HL-60 (cell line): ENCODE data around the gene SLC27A3.

Source experiments
- POLR2AphosphoS5 ChIP-seq: IDR thresholded peaks from 2 replicates; pipeline ENCODE4 v1.6.1; 2012; ENCODE audit warnings: low read depth
- SPI1 ChIP-seq: IDR thresholded peaks from 2 replicates; pipeline ENCODE4 v1.6.1; 2012; ENCODE audit warnings: low read depth, mild to moderate bottlenecking, borderline replicate concordance
- TF ChIP-seq, protein P1 (sequence below): IDR thresholded peaks from one replicate; pipeline ENCODE4 v1.5.1; 2011; ENCODE audit warnings: low read length, control low read depth, inconsistent platforms; ENCODE audit not compliant: insufficient read depth
- TF ChIP-seq, protein P2 (sequence below): IDR thresholded peaks from 2 replicates; pipeline ENCODE4 v1.6.1; 2012; ENCODE audit warnings: low read depth; ENCODE audit not compliant: insufficient replicate concordance

DNA sequence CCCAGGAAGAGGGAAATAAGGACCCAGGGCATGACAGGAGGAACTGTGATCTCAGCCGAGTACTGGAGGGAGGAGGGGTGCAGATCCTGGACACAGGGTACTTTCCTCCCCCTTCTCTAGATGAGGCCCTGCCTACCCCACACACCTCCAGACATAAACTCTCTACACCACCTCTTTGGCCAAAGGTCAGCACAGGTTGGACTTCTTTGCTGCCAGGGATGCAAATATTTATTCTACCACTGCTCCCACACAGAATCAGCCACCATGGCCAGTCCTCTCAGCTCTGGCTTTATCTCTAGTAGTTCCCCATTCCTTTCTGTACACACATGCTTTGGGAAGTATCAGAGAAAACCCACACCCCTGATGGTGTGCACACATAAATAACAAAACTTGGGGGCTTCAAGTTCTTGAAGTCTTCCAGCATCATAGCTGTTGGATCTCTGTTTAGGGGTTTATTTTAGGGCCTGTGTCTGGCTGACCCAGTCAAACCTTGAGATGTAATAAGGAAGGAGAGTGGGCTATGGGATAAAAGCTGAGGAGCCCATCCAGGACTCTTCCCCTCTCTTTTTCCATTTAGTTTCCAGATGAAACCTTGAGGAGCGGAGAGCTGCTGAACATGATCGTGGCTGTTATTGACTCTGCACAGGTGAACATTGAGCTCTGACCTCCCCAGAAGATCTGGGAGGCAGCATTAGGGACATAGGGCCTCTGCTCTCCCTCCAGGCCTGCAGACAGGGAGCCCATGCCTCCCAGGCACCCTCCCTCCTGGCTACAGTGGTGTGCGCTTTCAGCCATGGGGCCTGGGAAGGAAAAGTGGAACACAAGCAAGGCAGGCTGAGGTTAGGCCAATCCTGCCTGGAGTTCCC lies 6.7 kb upstream of the SLC27A3 start:
- TF ChIP-seq, protein P1, sequence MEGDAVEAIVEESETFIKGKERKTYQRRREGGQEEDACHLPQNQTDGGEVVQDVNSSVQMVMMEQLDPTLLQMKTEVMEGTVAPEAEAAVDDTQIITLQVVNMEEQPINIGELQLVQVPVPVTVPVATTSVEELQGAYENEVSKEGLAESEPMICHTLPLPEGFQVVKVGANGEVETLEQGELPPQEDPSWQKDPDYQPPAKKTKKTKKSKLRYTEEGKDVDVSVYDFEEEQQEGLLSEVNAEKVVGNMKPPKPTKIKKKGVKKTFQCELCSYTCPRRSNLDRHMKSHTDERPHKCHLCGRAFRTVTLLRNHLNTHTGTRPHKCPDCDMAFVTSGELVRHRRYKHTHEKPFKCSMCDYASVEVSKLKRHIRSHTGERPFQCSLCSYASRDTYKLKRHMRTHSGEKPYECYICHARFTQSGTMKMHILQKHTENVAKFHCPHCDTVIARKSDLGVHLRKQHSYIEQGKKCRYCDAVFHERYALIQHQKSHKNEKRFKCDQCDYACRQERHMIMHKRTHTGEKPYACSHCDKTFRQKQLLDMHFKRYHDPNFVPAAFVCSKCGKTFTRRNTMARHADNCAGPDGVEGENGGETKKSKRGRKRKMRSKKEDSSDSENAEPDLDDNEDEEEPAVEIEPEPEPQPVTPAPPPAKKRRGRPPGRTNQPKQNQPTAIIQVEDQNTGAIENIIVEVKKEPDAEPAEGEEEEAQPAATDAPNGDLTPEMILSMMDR, result no peak
- TF ChIP-seq POLR2AphosphoS5, result no peak
- no peak for TF ChIP-seq SPI1
- TF ChIP-seq, protein P2, sequence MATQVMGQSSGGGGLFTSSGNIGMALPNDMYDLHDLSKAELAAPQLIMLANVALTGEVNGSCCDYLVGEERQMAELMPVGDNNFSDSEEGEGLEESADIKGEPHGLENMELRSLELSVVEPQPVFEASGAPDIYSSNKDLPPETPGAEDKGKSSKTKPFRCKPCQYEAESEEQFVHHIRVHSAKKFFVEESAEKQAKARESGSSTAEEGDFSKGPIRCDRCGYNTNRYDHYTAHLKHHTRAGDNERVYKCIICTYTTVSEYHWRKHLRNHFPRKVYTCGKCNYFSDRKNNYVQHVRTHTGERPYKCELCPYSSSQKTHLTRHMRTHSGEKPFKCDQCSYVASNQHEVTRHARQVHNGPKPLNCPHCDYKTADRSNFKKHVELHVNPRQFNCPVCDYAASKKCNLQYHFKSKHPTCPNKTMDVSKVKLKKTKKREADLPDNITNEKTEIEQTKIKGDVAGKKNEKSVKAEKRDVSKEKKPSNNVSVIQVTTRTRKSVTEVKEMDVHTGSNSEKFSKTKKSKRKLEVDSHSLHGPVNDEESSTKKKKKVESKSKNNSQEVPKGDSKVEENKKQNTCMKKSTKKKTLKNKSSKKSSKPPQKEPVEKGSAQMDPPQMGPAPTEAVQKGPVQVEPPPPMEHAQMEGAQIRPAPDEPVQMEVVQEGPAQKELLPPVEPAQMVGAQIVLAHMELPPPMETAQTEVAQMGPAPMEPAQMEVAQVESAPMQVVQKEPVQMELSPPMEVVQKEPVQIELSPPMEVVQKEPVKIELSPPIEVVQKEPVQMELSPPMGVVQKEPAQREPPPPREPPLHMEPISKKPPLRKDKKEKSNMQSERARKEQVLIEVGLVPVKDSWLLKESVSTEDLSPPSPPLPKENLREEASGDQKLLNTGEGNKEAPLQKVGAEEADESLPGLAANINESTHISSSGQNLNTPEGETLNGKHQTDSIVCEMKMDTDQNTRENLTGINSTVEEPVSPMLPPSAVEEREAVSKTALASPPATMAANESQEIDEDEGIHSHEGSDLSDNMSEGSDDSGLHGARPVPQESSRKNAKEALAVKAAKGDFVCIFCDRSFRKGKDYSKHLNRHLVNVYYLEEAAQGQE, result no peak
